ENCODE measurements around the gene KIZ.
"Not testable (repeated sequence)": the region's sequence is repeated elsewhere in the genome, so short reads cannot be mapped to it uniquely, and the experiment has no call there.

The KIZ gene

DNA sequence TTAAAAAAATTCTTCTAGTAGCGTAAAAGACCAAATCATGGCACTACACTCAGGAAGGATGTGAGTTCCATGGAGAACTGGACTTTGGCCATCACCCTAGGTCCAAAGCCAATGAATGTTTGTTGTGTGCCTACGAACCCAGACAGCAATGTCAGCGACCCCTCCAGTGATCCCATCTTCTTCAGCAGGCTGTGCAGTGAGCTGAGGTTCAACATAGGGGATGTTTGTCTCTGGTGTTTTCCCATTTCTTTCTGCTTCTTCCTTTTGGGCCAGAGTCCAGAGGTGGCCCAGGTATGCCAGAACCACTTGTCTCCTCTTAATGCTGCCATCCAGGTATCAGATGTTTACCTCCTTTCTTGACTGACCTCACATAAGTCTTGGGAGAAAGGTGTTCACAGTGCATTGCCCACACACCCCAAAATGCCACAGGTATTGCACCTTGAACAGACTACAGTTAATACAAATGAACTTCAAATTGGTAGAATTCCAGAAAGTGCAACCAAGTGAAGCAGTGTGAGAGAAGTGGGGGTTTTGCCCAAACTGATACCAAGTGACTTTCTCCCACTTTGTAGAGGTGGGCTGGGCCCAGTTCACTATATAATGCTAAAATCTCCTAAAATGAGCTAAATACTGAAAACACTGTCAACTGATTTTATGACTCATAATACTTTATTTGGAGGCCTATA, 14.1 kb downstream of the KIZ start:
- no peak for DNase-seq (ENCODE audit: low read depth)

DNA sequence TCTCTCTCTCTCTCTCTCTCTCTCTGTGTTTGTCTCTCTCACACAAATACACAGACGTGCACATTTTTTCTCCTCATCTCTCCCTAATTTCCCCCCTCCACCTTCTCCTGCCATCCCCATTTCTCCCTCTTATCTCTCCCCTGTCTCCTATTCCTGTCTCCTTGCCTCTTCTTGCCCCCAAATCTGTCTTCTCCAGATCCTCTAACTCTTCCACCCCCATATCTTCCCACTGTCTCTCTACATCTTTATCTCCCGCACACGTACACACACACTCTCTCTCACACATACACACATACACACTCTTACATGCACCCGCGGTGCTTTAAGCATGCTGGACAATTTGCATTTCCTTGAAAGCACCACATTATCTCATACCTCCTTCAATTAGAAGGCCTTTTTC, 15.9 kb downstream of the KIZ start:
- no peak for DNase-seq (ENCODE audit: low read depth)

DNA sequence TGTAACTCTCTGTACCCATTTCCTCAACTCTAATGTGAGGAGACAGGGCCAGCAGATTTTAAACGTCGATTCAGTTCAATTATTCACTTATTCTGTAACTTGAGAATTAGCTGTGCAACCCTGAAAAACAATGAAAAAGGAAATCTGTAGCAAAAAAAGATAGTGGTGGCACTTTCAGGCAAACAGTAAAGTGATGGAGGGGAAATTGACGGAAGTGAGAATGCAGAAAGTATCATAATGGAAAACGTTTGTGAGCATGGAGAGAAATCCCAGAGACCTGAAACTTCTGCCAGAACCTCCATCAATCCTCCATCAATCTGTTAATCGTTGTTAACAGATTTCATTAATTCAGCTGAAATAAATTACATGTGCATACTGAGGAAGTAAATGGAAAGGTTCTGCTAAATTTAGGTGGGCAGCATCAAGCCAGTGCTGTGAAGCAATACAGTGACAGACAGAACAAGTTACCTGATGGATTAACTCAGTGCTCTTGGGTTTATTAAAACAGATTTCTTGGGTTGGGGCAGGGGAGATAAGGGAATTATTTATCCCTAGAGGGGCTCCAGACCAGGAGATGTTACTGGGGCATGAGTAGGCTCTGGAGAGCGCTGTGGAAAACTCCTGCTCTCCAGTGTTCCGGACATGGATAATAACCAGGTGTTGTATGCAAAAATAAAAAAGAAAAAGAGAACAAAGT, 17.5 kb downstream of the KIZ start:
- no peak for DNase-seq (ENCODE audit: low read depth)

DNA sequence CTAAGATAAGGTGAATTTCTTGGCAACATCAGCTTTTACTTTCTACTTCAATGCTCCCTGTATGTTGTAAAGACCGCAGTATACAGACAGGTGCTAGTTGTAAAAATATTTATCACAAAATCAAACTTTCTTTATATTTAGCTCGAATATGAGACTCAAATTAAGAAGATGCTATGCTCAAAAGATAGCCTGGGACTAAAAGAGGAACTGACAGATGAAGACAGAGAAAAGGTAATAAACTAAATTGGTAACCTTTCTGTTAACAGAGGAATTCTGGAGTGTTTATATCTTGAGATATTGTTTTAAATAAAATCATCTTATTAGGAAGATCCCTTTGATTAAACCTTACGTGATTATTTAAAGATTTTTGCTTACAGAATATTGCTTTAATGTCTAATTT, 19.5 kb downstream of the KIZ start:
- no peak for DNase-seq (ENCODE audit: low read depth)

DNA sequence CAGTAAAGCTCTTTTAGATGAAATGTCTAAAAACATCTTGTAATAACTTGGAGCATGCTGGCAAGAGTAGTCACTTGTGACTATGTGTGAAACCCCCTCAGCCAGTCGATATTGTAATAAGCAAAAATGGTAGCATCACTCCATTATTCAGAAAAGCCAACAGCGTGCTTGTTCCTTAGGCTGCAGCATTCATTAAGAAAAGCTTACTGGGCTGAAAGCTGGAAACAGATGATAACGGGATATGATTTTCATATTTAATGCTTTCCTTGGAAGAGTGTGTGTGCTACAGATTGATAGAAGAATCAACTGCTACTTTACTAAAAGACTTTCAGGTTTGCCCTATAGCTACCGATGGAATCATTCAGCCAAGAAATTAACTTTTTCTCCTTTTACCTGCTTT, 20.3 kb downstream of the KIZ start:
- no peak for DNase-seq (ENCODE audit: low read depth)

DNA sequence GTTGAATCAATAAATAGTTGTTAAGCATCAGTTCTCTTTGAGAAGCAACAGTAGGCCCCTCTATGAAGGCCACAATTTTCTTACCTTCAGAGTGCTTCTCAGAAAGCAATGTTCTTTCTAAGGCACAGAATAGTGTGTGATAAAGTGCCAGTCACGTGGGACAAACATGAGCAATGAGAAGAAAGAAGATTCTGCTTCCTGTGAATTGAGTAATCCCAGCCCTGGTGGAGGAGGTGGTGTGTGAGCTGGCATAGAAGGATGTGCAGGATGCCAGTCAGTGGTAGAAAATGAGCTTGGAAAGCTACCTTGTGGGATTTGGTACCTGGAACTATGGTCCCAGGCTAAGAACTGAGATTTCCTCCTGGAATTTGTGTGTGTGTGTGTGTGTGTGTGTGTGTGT, 21.7 kb downstream of the KIZ start:
- DNase-seq (ENCODE audit: low read depth), result no peak

DNA sequence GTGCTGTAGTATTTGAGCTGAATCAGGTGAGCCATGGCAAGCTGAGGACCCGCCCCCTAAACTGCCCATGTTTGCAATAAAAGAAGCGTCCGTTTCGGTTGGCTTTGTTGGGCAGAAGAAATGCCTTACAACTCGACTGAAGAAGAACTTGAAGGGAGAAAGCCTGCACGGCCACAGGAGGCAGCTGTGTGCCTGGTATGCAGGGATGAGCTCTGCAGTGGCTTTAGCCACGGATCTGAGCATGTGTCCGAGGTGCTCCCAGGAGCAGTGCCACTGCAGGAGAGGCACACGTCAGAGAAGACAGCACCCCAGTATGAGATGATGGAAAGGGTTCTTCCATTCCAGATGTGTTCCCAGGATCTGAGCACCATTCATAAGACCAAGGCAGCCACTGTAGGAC, 23.5 kb downstream of the KIZ start:
- DNase-seq (ENCODE audit: low read depth), result no peak

DNA sequence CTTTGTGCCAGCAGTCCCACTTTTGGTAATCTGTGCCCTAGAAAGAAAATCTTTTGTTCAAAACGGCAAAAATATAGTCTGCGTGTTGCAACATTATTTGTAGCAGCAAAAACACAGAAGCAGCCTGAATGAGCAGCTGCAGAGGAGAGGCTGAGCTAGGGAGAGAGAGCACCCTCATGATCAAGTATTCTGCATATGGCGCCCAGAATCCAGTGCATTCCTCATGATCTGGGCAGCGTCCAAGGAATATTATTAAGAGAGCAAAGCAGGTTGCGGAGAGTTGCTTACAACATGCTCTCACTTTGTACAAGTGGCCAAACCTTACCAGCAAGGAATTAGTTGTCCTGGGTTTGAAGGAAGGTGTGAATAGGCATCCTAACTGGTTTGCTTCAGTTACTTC, 25.9 kb downstream of the KIZ start:
- no peak for DNase-seq (ENCODE audit: low read depth)

DNA sequence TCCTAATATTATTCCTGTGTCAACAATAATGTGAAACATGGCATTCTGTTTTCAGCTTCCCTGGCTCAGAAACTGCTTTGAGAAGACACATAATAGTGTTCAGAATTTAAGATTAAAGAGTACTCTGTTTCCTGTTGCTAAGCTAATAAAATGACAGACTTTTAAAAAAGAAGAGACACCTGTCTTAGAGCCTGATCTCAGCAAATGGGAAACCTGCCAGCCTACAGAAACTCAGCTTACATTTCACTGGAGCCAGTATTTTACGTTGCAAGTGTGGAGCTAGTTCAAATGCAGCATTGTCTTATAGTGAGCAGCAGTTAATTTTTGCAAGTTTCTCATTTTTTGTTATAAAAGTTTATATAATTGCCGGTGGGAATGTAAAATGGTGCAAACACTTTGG, 28.8 kb downstream of the KIZ start:
- DNase-seq (ENCODE audit: low read depth), result no peak

DNA sequence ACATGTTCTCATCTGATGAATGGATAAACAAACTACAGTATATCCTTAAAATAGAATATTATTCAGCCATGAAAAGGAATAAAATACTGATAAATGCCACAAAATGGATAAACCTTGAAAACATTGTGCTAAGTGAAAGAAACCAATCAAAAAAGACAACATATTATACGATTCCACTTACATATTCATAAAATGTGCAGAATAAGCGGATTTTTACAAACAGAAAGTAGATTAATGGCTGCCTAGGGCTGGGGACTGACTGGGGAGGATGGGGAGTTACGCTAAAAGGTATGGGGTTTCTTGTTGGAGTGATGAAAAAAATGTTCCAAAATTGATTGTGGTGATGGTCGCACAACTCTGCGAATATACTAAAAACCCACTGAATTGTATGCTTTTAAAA, 29.4 kb downstream of the KIZ start:
- no peak for DNase-seq (ENCODE audit: low read depth)

DNA sequence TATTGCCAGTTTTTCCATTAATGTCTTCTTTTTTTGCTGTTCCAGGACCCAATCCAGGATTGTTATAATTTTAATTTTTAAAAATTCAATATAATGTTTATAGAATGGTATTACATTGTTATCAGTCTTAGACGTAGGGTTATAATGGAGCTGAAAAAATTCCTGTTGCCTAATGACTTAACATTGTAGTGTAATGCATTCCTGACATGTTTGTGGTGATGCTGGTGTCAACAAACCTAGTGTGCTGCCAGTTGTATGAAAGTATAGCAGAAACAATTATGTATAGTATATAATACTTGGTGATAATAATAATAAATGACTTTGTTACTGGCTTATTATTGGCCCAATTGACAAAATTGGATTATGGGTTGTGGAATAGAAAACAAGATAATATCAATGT, 30.4 kb downstream of the KIZ start:
- no peak for DNase-seq (ENCODE audit: low read depth)

DNA sequence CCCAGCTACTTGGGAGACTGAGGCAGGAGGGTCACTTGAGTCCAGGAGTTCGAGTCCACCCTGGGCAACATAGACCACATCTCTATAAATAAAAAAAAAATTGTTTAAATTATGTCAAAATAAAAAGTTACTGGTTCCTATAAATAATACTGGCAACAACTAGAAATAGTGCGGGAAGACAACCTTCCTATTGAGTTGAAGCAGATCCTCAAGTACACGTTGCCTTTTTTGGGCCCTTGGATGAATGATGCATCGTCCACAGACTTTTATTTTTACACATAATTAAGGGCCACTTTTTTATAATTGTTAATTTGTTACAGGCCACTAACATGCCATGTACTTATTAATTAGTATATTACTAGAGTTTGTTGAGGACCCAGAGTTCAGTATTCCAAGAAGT, 31.1 kb downstream of the KIZ start:
- no peak for DNase-seq (ENCODE audit: low read depth)

DNA sequence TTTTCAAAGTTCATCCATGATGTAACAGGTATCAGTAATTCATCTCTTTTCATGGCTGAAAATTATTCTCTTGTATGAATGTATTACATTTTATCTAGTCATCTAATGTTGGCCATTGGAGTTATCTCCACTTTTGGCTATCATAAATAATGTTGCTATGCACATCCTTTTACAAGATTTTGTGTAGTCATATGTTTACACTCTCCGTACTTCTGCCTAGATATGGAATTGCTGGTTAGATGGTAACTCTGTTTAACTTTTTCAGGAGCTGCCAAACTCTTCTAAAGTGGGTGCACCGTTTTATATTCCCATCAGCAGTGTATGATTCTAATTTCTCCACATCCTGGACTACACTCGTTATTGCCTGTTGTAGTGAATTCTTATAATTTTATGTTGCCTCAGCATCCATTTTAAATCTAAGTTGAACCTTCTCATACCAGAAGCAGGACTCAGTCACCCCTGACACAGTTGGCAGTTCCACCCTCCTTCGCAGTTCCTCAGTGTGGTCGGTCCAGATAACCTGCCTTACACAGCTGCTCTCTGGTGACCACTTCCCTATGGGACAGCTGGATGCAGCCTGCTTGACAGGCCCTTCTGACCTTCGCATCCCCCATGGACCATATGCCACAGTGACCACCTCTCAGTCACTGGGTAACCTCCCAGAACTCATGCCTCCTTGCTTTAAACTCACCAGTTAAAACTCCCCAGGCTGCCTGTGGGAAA, 33.9 kb downstream of the KIZ start:
- no peak for DNase-seq (ENCODE audit: low read depth)

DNA sequence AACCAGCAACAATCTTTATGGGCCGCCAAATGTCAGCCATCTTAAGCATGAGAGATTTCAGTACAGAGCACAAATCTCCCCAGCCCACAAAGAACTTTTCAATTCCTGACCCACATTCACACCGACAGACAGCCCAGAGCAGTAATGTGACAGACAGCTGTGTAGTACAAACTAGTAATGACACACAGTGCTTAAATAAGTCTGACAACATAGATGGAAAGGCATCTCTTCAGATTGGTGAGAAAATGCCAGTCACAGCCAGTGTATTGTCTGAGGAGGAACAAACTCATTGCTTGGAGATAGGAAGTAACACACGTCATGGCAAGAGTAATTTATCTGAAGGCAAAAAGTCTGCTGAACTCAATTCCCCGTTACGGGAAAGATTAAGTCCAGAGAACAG, 36.0 kb downstream of the KIZ start:
- no peak for DNase-seq (ENCODE audit: low read depth)

DNA sequence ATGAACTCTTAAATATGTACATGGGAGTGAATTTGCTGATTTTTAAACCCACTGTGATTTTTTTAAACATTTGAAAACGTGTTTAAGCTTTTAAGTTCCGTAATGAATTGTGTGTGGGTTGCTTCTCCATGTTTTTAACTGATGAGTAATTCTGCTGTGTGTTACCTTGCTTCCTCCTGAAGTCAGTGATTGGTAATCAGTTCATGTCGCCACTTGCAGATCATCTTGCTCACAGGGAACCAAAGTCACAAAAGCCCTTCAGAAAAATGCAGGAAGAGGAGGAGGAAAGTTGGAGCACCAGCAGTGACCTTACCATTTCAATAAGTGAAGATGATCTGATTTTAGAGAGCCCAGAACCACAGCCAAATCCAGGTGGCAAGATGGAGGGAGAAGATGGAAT, 36.7 kb downstream of the KIZ start:
- DNase-seq (ENCODE audit: low read depth), result no peak

DNA sequence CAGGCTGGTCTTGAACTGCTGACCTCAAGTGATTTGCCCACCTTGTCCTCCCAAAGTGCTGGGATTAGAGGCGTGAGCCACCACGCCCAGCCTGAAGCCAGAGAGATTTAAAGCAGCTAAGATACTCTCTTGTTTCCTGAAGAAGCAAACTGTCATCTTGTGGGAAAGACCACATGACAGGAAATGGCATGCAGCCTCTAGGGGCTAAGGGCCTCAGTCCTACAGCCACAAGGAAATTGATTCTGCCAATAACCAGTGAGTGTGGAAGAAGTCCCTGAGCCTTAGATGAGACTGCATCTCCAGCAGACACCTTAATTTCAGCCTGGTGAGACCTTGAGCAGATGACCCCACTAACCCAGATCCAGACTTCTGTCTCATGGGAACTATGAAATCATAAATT, 40.9 kb downstream of the KIZ start:
- no peak for DNase-seq (ENCODE audit: low read depth)

DNA sequence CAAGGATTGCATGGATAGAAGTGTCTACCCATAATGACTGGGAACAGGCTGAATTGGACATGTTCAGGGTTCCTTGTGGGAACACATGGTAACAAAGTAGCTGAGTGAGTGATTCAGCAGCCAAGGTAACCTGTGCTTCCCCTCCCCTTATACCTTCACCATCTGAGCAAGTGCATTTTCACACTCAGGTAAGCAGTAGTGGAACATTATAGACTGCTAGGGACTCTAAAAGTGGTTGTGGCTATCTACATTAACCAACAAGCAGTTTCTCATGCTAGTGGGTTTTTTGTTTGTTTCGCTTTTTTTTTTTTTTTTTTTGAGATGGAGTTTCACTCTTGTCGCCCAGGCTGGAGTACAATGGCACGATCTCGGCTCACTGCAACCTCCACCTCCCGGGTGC, 41.4 kb downstream of the KIZ start:
- no peak for DNase-seq (ENCODE audit: low read depth)

DNA sequence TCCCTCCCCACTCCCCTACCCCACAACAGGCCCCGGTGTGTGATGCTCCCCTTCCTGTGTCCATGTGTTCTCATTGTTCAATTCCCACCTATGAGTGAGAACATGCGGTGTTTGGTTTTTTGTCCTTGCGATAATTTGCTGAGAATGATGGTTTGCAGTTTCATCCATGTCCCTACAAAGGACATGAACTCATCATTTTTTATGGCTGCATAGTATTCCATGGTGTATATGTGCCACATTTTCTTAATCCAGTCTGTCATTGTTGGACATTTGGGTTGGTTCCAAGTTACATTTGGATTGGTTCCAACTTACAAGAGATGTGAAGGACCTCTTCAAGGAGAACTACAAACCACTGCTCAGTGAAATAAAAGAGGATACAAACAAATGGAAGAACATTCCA, 42.2 kb downstream of the KIZ start:
- DNase-seq (ENCODE audit: low read depth), result not testable (repeated sequence)

DNA sequence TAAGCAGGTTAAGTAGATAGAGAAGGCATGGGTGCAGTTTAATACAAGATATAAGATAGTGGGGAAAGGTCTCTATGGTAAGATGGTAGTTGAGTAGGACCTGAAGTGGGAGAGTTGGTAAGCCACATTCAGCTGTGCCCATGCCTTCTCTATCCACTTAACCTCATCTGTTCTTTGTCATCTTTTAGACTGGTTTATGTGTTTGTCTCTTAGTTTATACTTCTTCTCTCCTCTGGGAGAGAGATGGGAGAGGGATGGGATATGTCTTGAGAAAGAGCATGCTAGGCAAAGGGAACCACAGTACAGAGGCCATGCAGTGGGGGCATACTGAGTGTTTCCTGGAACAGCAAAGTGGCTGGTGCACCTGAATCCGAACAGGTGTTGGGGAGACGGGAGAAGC, 46.7 kb downstream of the KIZ start:
- no peak for DNase-seq (ENCODE audit: low read depth)

DNA sequence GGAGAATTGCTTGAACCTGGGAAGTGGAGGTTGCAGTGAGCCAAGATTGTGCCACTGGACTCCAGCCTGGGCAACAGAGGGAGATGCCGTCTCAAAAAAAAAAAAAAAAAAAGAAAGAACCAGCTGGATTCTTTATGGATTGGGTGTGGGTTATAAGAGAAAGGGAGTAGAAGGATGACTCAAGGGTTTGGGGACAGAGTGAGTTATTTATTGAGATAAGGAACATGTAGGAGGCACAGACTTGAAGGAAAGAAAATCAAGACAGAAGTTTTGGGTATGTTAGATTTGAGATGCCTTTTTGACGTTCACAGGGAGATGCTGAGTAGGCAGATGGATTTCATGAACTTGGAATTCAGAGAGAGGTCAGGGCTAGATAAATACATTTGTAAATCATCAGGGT, 47.6 kb downstream of the KIZ start:
- no peak for DNase-seq (ENCODE audit: low read depth)

DNA sequence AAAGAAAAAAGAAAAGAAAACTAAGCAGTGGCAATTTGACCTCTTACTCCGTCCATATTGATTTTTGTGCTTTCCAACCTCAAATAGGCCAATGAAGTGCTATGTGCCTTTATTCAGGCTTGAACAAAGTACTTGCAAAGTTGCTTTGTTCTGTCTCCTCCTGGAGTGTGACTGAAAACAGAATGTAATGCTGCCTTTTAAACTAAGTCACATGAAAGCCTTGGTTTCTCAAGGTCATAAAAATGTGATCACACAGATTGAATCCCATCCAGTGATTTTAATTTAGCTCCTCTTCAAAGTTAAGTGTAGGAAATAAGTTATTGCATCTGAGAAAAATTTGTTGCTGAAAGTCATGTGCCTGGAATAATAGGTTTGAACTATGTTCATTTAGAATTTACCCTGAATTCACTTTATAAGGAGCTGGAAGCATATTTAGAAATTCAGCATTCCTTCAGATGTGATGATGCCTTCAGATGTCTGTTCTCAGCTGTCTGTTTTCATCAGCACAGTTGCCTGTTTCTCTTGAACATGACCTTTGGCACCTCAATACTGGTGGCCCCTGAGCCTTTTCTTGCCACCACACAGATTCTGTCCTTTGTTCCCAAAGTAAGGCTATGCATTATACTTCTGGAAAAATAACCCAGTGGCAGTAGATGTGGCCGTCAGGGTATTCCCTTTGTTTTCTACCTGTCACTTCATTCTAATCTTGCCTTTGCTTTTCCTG, 48.8 kb downstream of the KIZ start:
- DNase-seq (ENCODE audit: low read depth), result no peak

DNA sequence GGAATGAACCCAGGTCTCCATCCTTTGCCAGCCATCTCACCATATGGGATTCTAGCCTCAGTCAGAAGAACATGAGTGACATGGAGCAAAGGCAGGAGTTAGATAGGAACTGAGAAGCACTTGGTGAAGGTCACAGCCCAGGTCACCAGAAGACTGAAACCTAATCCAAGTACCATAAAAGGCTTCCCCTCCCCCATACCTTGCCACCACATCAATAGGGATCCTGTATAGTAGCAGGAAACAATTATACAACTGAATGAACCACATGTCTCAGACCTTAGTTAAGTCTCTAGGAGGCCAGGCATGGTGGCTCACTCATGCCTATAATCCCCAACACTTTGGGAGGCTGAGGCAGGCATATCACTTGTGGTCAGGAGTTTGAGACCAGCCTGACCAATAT, 49.6 kb downstream of the KIZ start:
- DNase-seq (ENCODE audit: low read depth), result no peak

DNA sequence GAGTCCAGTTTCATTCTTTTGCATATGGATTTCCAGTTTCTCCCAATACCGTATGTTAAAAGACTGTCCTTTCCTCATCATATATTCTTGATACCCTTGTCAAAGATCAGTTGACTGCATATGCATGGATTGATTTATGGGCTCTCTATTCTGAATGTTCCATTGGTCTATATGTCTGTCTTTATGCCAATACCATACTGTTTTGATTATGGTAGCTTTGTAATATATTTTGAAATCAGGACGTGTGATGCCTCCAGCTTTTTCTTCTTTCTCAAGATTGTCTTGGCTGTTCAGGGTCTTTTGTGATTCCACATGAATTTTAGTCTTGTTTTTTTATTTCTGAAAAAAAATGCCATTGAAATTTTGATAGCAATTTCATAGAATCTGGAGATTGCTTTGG, 51.9 kb downstream of the KIZ start:
- DNase-seq (ENCODE audit: low read depth), result no peak
